Gastroesophageal sphincter (tissue), 3 donors: ENCODE results near the gene DIS3L.
A peak's percentile ranks its signal among the peaks of the same experiment; 100 is the strongest.

Experiments used
- EP300 ChIP-seq: sonication (generic); formaldehyde crosslinking; IDR thresholded peaks from one replicate; pipeline ENCODE4 v1.6.1; 2017; ENCODE audit warnings: antibody characterized with exemption, mild to moderate bottlenecking
- POLR2A ChIP-seq, 2 donors: fragments of 450-650 bp; IDR thresholded peaks; one replicate each; pipeline ENCODE4 v1.6.1; 2017; ENCODE audit warnings: antibody characterized with exemption in 2 of 2, mild to moderate bottlenecking in 2 of 2, moderate library complexity in 1 of 2
- TF ChIP-seq, protein P1 (sequence below), 4 experiments: fragments of 200-600 bp in 2 of 4; fragments of 450-650 bp in 2 of 4; sonication (generic) in 1 of 4; IDR thresholded peaks; one replicate each; pipeline ENCODE4 v1.5.1; 2017 to 2019; ENCODE audit warnings: antibody characterized with exemption in 4 of 4, mild to moderate bottlenecking in 2 of 4, moderate library complexity in 2 of 4

DNA sequence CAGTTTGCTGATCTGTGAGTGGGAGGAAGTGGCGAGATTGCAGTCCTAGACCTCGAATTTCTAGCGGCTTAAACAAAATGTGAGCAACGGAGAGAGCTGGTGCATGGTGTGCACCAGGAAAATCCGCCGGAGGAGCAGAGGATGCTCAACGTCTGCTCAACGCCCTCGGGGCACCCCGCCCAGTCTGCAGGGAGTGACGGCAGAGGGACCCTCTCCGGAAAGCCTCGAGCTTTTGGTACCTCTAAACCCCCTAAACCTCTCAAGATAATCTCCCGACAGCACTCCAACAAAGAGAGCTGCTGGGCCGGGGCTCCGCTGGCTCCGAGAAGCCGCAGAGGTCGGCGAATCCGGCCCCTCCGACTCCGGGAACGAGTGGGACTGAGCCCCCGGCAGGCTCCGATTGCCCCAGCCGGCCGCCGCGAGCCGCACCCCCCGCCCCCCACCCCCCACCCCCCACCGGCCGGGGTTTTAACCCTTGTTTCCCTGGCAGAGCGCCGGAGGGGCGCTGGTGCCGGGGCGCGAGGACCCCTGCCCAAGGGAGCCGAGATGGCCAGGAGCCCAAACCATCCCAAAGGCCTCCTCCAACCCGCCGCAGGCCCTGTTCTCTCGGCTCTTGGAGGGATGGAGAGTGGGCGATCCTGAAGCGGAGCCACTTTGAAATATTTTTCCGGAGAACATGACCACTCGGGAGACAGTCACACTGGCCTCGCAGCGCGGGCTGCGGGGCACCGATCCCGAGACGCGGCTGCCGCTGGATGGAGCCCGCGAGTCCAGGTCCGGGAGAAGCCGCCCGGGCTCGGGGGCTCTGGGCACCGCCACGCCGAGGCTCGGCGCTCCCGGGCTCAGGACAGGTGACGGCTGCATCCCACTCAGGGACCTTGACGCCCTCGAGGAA is 41.3 kb upstream of the DIS3L start:
- TF ChIP-seq, protein P1, sequence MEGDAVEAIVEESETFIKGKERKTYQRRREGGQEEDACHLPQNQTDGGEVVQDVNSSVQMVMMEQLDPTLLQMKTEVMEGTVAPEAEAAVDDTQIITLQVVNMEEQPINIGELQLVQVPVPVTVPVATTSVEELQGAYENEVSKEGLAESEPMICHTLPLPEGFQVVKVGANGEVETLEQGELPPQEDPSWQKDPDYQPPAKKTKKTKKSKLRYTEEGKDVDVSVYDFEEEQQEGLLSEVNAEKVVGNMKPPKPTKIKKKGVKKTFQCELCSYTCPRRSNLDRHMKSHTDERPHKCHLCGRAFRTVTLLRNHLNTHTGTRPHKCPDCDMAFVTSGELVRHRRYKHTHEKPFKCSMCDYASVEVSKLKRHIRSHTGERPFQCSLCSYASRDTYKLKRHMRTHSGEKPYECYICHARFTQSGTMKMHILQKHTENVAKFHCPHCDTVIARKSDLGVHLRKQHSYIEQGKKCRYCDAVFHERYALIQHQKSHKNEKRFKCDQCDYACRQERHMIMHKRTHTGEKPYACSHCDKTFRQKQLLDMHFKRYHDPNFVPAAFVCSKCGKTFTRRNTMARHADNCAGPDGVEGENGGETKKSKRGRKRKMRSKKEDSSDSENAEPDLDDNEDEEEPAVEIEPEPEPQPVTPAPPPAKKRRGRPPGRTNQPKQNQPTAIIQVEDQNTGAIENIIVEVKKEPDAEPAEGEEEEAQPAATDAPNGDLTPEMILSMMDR (IDR thresholded peaks at IDR 0.05), result peak in 3 of 4 experiments; percentile 42 to 74 (median 56)
- TF ChIP-seq POLR2A (IDR thresholded peaks at IDR 0.05), result no peak
- TF ChIP-seq EP300, result no peak
